ENCODE measurements around the gene ZFP37.

The ZFP37 gene

GRCh38 chr9:113012492-113012891 is 44.0 kb downstream of the ZFP37 start:
- no peaks in the 10 kb centered on the region for H3K27me3 ChIP-seq (ENCODE audit: control insufficient read depth, low read length)
- no peaks in the 10 kb centered on the region for H4K20me1 ChIP-seq (ENCODE audit: control insufficient read depth, insufficient read depth, low read depth, low read length)
- no peaks in the 10 kb centered on the region for H3K9me2 ChIP-seq (replicated peaks; ENCODE audit: control insufficient read depth, low read length)
- H3F3A ChIP-seq (ENCODE audit: control insufficient read depth, insufficient read depth), result no peaks in the 10 kb centered on the region
- H3K4me3 ChIP-seq (ENCODE audit: low read length), result peak overlapping the region; percentile 52; the same call in 1 of the 2 replicates
- H3K36me3 ChIP-seq (ENCODE audit: control insufficient read depth, low read length), result no peaks in the 10 kb centered on the region
- no peak for TF ChIP-seq EZH2phosphoT487 (IDR thresholded peaks at IDR 0.05; ENCODE audit: borderline replicate concordance, low read length)
- TF ChIP-seq, protein P1, sequence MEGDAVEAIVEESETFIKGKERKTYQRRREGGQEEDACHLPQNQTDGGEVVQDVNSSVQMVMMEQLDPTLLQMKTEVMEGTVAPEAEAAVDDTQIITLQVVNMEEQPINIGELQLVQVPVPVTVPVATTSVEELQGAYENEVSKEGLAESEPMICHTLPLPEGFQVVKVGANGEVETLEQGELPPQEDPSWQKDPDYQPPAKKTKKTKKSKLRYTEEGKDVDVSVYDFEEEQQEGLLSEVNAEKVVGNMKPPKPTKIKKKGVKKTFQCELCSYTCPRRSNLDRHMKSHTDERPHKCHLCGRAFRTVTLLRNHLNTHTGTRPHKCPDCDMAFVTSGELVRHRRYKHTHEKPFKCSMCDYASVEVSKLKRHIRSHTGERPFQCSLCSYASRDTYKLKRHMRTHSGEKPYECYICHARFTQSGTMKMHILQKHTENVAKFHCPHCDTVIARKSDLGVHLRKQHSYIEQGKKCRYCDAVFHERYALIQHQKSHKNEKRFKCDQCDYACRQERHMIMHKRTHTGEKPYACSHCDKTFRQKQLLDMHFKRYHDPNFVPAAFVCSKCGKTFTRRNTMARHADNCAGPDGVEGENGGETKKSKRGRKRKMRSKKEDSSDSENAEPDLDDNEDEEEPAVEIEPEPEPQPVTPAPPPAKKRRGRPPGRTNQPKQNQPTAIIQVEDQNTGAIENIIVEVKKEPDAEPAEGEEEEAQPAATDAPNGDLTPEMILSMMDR (IDR thresholded peaks at IDR 0.05; ENCODE audit: low read depth, low read length, poor library complexity, severe bottlenecking), result no peak
- H3K9me3 ChIP-seq (ENCODE audit: control insufficient read depth, insufficient read depth, low read length), result peaks cover 5% of the 10 kb centered on the region; the same call in 1 of the 2 replicates
- H3K27ac ChIP-seq (ENCODE audit: low read depth, low read length), result no peak overlapping the region
- H3K4me2 ChIP-seq (ENCODE audit: low read length), result peak overlapping the region; percentile 34; the same call in 1 of the 2 replicates
- H3K4me1 ChIP-seq (ENCODE audit: control insufficient read depth, low read length), result no peaks in the 10 kb centered on the region
- no peaks in the 10 kb centered on the region for H3K79me2 ChIP-seq (ENCODE audit: control insufficient read depth, low read length)

- no peaks in the 10 kb centered on the region for H3F3A ChIP-seq (ENCODE audit: control insufficient read depth, insufficient read depth)
- no peak within 1 kb of the TSS for H3K27ac ChIP-seq (ENCODE audit: low read depth, low read length)
- no peaks in the 10 kb centered on the region for H3K36me3 ChIP-seq (ENCODE audit: control insufficient read depth, low read length)
- H3K79me2 ChIP-seq (ENCODE audit: control insufficient read depth, low read length), result no peaks in the 10 kb centered on the region
- H3K4me1 ChIP-seq (ENCODE audit: control insufficient read depth, low read length), result no peaks in the 10 kb centered on the region
- H3K9me3 ChIP-seq (ENCODE audit: control insufficient read depth, insufficient read depth, low read length), result peaks cover 8% of the 10 kb centered on the region; the same call in 1 of the 2 replicates
- TF ChIP-seq, protein P1 (IDR thresholded peaks at IDR 0.05; ENCODE audit: low read depth, low read length, poor library complexity, severe bottlenecking), result no peak
- no peak for TF ChIP-seq EZH2phosphoT487 (IDR thresholded peaks at IDR 0.05; ENCODE audit: borderline replicate concordance, low read length)
- peak within 1 kb of the TSS; percentile 52 for H3K4me3 ChIP-seq (ENCODE audit: low read length)
- no peaks in the 10 kb centered on the region for H3K27me3 ChIP-seq (ENCODE audit: control insufficient read depth, low read length)
- H3K9me2 ChIP-seq (replicated peaks; ENCODE audit: control insufficient read depth, low read length), result no peaks in the 10 kb centered on the region
- peak within 1 kb of the TSS; percentile 34 for H3K4me2 ChIP-seq (ENCODE audit: low read length)
- H4K20me1 ChIP-seq (ENCODE audit: control insufficient read depth, insufficient read depth, low read depth, low read length), result no peaks in the 10 kb centered on the region
These were observed 44.6 kb downstream of the ZFP37 start, which contains the start of gene ZNF883 for GRCh38 chr9:113011911-113012381. Gene ZNF883 (minus strand): TSS chr9:113012192.

- no peaks in the 10 kb centered on the region for H3F3A ChIP-seq (ENCODE audit: control insufficient read depth, insufficient read depth)
- no peaks in the 10 kb centered on the region for H3K4me1 ChIP-seq (ENCODE audit: control insufficient read depth, low read length)
- H4K20me1 ChIP-seq (ENCODE audit: control insufficient read depth, insufficient read depth, low read depth, low read length), result no peaks in the 10 kb centered on the region
- no peak overlapping the region for H3K4me2 ChIP-seq (ENCODE audit: low read length)
- no peak overlapping the region for H3K27ac ChIP-seq (ENCODE audit: low read depth, low read length)
- H3K4me3 ChIP-seq (ENCODE audit: low read length), result no peak overlapping the region
- peaks cover 8% of the 10 kb centered on the region; the same call in 1 of the 2 replicates for H3K9me3 ChIP-seq (ENCODE audit: control insufficient read depth, insufficient read depth, low read length)
- no peak for TF ChIP-seq EZH2phosphoT487 (IDR thresholded peaks at IDR 0.05; ENCODE audit: borderline replicate concordance, low read length)
- TF ChIP-seq, protein P1 (IDR thresholded peaks at IDR 0.05; ENCODE audit: low read depth, low read length, poor library complexity, severe bottlenecking), result no peak
- no peaks in the 10 kb centered on the region for H3K9me2 ChIP-seq (replicated peaks; ENCODE audit: control insufficient read depth, low read length)
- no peaks in the 10 kb centered on the region for H3K27me3 ChIP-seq (ENCODE audit: control insufficient read depth, low read length)
- H3K36me3 ChIP-seq (ENCODE audit: control insufficient read depth, low read length), result no peaks in the 10 kb centered on the region
- H3K79me2 ChIP-seq (ENCODE audit: control insufficient read depth, low read length), result no peaks in the 10 kb centered on the region
These were observed 50.7 kb downstream of the ZFP37 start for GRCh38 chr9:113005777-113006176.
